Erythroblast (primary cell): ENCODE measurements around the gene PRKX.
"Not testable (repeated sequence)": the region's sequence is repeated elsewhere in the genome, so short reads cannot be mapped to it uniquely, and the experiment has no call there.

Experiments
- DNase-seq, 2 experiments: peaks; one replicate each; lab custom pipeline; 2025; lab: John Stamatoyannopoulos, UW
- GATA1 ChIP-seq: IDR thresholded peaks from 2 replicates; pipeline ENCODE4 v1.6.1; 2011; ENCODE audit warnings: low read depth, mild to moderate bottlenecking, control low read depth, low read length, moderate library complexity
- POLR2A ChIP-seq: IDR thresholded peaks from 2 replicates; pipeline ENCODE4 v1.6.1; 2011; ENCODE audit warnings: mild to moderate bottlenecking, low read length

Gene PRKX

GRCh38 chrX:3592184-3592583, 121.3 kb downstream of the PRKX start:
- DNase-seq: no peak
- TF ChIP-seq POLR2A (no peak), GATA1 (no peak)

- DNase-seq: no peak
- TF ChIP-seq POLR2A: no peak
- TF ChIP-seq GATA1: no peak
These were observed 124.0 kb downstream of the PRKX start for GRCh38 chrX:3589474-3589873.

GRCh38 chrX:3585719-3586118, 127.7 kb downstream of the PRKX start:
- TF ChIP-seq GATA1 (no peak), POLR2A (no peak)
- no peak for DNase-seq

DNA sequence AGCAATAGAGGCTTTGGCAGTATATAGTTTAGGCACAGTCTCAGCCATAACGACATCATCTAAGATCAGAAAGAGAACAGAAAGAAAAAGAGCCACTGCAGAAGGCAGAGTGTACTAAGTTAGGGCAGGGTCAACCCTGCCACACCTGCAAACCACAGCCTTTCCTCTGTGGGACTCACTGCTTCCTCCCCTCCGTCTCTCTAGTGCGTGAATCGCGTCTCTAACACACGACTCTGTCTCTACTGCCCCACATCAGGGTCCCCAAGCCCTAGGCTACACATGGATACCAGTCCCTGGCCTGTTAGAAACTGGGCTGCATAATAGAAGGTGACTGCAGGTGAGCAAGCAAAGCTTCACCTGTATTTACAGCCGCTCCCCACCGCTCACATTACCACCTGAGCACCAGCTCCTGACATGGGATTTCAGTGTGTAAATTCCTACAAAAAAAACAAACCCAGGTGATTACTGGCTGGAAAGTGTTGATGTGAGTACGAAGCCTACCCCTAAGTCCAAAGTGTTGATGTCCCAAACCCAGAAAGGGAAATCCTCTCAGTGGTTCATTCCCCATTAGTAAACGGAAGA, 128.9 kb downstream of the PRKX start:
- no peak for DNase-seq
- no peak for TF ChIP-seq GATA1
- TF ChIP-seq POLR2A: no peak

DNA sequence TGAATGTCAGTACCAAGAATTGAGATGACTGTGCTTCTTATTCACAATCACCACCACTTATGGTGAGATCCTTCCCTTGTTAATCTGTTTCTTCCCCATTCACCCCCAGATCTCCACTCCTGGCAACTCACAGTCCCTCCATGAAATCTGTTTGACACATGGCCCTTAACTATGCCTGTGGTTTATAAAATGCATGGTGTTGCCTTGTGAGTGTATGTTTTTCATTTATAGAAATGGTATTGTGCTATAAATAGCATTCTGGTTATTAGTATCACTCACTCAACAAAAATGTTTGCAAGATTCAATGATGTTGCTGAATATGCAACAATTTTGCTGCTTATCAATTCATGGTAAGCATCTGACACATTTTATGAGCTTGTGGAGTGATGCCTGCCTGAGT, 131.0 kb downstream of the PRKX start:
- TF ChIP-seq GATA1 (no peak), POLR2A (no peak)
- DNase-seq: no peak

GRCh38 chrX:3581609-3582108, 131.8 kb downstream of the PRKX start:
- TF ChIP-seq POLR2A (no peak), GATA1 (no peak)
- no peak for DNase-seq

DNA sequence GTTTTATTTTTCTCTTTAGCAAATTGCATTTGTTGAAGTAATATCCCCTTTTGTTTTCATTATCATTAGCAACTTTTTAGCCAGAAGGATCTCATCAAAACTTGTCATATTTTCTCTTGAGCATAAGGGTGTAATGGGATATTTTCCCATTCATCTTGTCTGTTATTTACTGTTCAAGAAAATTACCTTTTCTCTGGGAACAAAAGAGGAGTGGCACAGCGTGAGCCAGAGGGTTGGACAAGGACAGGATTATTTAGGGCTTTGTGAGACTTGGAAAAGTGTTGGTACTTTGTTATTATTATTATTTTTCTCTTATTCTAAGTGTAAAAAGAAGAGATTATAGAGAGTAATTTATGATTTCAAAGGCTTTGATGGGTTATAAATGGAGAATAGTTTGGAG, 135.9 kb downstream of the PRKX start:
- TF ChIP-seq GATA1 (no peak), POLR2A (no peak)
- no peak for DNase-seq

DNA sequence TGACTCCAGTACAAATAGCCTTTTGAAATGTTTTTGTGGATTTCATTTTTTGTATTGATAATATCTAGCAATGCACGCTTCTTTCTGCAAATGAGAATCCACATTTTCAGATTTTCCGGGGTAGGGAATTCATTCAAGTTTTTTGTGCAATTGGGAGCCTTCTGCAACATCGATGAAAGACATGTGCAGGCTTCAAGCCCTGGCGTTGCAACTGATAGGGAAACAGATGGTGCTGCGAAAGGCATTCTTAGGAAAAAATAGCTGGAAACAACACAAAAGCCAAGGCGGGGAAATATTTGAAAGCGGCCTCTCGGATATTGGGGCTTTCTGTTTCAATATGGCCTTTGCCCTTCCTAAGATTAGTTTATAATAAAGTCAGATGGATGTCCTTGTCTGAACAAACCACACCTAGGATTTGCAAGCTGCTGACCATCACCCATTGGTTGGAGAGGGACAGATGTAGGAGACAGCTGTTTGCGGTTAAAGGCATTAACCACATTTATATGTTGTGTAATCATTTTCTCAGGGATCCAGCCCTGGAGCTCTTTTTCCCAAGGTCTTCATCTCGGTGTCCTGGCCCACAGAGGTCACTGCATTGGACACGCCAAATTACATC, 136.5 kb downstream of the PRKX start:
- no peak for TF ChIP-seq POLR2A
- no peak for TF ChIP-seq GATA1
- DNase-seq: no peak

DNA sequence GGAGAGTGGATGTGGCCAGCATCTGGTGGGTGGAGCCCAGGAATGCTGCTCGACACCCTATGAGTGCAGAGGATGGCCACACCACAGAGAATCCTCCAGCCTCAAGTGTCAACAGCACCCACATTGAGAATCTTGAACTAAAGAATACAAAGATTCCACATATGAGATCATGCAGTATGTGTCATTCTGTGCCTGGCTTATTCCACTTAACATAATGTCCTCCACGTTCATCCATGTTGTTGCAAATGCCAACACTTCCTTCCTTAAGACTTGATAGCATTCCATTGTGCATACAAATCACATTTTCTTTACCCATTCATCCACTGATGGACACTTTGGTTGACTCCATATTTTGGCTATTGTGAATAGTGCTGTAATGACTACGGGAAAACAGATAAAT, 145.8 kb downstream of the PRKX start:
- TF ChIP-seq GATA1: no peak
- TF ChIP-seq POLR2A: no peak
- DNase-seq: no peak

DNA sequence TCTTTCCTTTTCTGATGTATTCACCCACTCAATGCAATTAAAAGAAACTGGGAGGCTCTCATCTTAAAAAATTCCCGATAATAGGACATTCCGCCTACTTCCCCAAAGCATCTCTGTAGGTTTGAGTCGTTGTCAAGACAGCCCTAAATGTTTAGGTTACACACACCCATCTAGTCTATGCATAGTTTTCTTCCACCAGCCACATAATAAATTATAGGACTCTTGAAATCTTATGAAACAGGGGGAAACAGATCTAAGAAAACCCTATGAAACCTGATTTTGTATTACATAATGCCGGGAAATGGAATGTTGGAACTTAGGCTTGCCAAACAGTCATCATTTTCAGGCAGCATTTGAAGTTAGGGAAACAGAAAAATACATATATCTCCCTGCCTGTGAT, 150.0 kb downstream of the PRKX start:
- no peak for TF ChIP-seq POLR2A
- no peak for TF ChIP-seq GATA1
- DNase-seq: no peak

GRCh38 chrX:3560010-3560409, 153.4 kb downstream of the PRKX start:
- not testable (repeated sequence) for DNase-seq
